BJ (cell line): Measurements from ENCODE around the gene AMZ1. TPM values are rescaled to one million over a fixed set of nuclear protein-coding genes. Genes with fewer than 3 reads are reported as not detected.
"Not testable (repeated sequence)": the region's sequence is repeated elsewhere in the genome, so short reads cannot be mapped to it uniquely, and the experiment has no call there.

Experiments used
- CTCF ChIA-PET: fragments of 350-600 bp; formaldehyde crosslinking; extraction: SDS; loops from one replicate; lab custom pipeline; 2021; ENCODE audit warnings: antibody characterized with exemption, inconsistent platforms; lab: Yijun Ruan, JAX
- POLR2A ChIA-PET: fragments of 300-600 bp; sonication (Branson Sonifier 250); formaldehyde crosslinking; extraction: SDS; loops from one replicate; lab custom pipeline; 2021; ENCODE audit warnings: antibody characterized with exemption; lab: Charles Lee
- DNase-seq: peaks from one replicate; pipeline ENCODE4 v3.0.0-alpha.2; 2011; ENCODE audit warnings: low read depth
- H3K27me3 ChIP-seq: 2 replicates; pipeline ENCODE4 v1.6.0; 2011; ENCODE audit warnings: low read length; ENCODE audit not compliant: control insufficient read depth, insufficient read depth
- H3K36me3 ChIP-seq: 2 replicates; pipeline ENCODE4 v1.5.1; 2011; ENCODE audit warnings: low read length; ENCODE audit not compliant: control insufficient read depth, insufficient read depth
- H3K4me3 ChIP-seq: 2 replicates; pipeline ENCODE4 v1.5.1; 2011; ENCODE audit warnings: low read depth, mild to moderate bottlenecking, control low read depth, low read length
- CTCF ChIP-seq: IDR thresholded peaks from 2 replicates; pipeline ENCODE4 v1.5.1; 2011; ENCODE audit warnings: low read depth, mild to moderate bottlenecking, control low read depth, inconsistent platforms, low read length, moderate library complexity; ENCODE audit not compliant: insufficient read depth
- polyA plus RNA-seq: library from polyadenylated mRNA; depleted of rRNA; stranded (reverse); fragments of >200 nt; gene quantifications from 2 replicates; pipeline ENCODE4 v1.2.3, GENCODE V29; 2011

Gene AMZ1
- polyA plus RNA-seq, 1 experiment: 3.7 TPM

GRCh38 chr7:2722591-2722990, 34.6 kb downstream of the AMZ1 start:
- ChIA-PET POLR2A (no interaction called here), CTCF (no interaction called here)
- Histone ChIP-seq H3K27me3 (no peaks in the 10 kb centered on the region), H3K4me3 (no peak overlapping the region), H3K36me3 (peaks cover 15% of the 10 kb centered on the region)
- DNase-seq: no peak
- no peak for TF ChIP-seq CTCF

GRCh38 chr7:2723138-2723850, 35.3 kb downstream of the AMZ1 start:
- Histone ChIP-seq H3K36me3 (peaks cover 13% of the 10 kb centered on the region), H3K27me3 (no peaks in the 10 kb centered on the region), H3K4me3 (no peak overlapping the region)
- ChIA-PET POLR2A (no interaction called here), CTCF (interaction anchor here (0.5 kb wide), 1 partner anchor 296 kb away, joined by 3 read pairs; no protein-coding TSS in a partner anchor)
- no peak for TF ChIP-seq CTCF
- DNase-seq: no peak

- H3K27me3 ChIP-seq, DNase-seq, POLR2A ChIA-PET, H3K4me3 ChIP-seq, CTCF ChIA-PET: not testable (repeated sequence)
- peaks cover 11% of the 10 kb centered on the region for H3K36me3 ChIP-seq
Observed at GRCh38 chr7:2724036-2724435, 36.0 kb downstream of the AMZ1 start.

GRCh38 chr7:2724453-2725177, 36.6 kb downstream of the AMZ1 start:
- no peak for DNase-seq
- Histone ChIP-seq H3K4me3 (no peak overlapping the region), H3K36me3 (peaks cover 11% of the 10 kb centered on the region), H3K27me3 (no peaks in the 10 kb centered on the region)
- TF ChIP-seq CTCF: no peak
- ChIA-PET CTCF (interaction anchor here (1.4 kb wide), 1 partner anchor 10 kb away, joined by 3 read pairs; no protein-coding TSS in a partner anchor), POLR2A (no interaction called here)

- CTCF ChIA-PET: interaction anchor here (1.4 kb wide), 1 partner anchor 9 kb away, joined by 3 read pairs; no protein-coding TSS in a partner anchor
- POLR2A ChIA-PET: no interaction called here
- H3K4me3 ChIP-seq: no peak overlapping the region
- DNase-seq: no peak
- TF ChIP-seq CTCF: no peak
- H3K27me3 ChIP-seq: no peaks in the 10 kb centered on the region
- peaks cover 12% of the 10 kb centered on the region for H3K36me3 ChIP-seq
Observed at GRCh38 chr7:2725178-2726105, 37.4 kb downstream of the AMZ1 start.
